HG02870 (cell line): ENCODE data around the gene RNF144A.
"Not testable (repeated sequence)": the region's sequence is repeated elsewhere in the genome, so short reads cannot be mapped to it uniquely, and the experiment has no call there.

Source experiments
- ATAC-seq: cut with Tn5 transposase; IDR thresholded peaks from one replicate; pipeline ENCODE4 v1.9.1; 2021; ENCODE audit warnings: mild to moderate bottlenecking, moderate library complexity; ENCODE audit not compliant: unreplicated experiment

RNF144A gene

GRCh38 chr2:6917071-6917760 is at the start of gene RNF144A:
Gene RNF144A, plus strand, starts transcription at chr2:6917412. Its CDS starts 79,515 bp downstream, at chr2:6996927.
- peak; percentile 82 for ATAC-seq

- no peak for ATAC-seq
Measured at GRCh38 chr2:6872394-6872793, 44.8 kb upstream of the RNF144A start.

GRCh38 chr2:6874032-6874431 is 43.2 kb upstream of the RNF144A start:
- ATAC-seq = no peak

GRCh38 chr2:6876309-6876708 is 40.9 kb upstream of the RNF144A start:
- no peak for ATAC-seq

- ATAC-seq = peak; percentile 64
Measured at GRCh38 chr2:6877402-6878304, 39.6 kb upstream of the RNF144A start, which contains the start of gene RSAD2. Gene RSAD2, plus strand, starts transcription at chr2:6877777. Its CDS starts 24 bp downstream, at chr2:6877801.

GRCh38 chr2:6878549-6878948 is 38.7 kb upstream of the RNF144A start:
- no peak for ATAC-seq

GRCh38 chr2:6879011-6879410 is 38.2 kb upstream of the RNF144A start:
- no peak for ATAC-seq

GRCh38 chr2:6880200-6880733 is 36.9 kb upstream of the RNF144A start:
- no peak for ATAC-seq

- ATAC-seq = no peak
Measured at GRCh38 chr2:6881046-6881445, 36.2 kb upstream of the RNF144A start.

GRCh38 chr2:6881516-6881915 is 35.7 kb upstream of the RNF144A start:
- ATAC-seq = no peak

- ATAC-seq = no peak
Measured at GRCh38 chr2:6883448-6884122, 33.6 kb upstream of the RNF144A start.

- no peak for ATAC-seq
Measured at GRCh38 chr2:6885551-6885950, 31.7 kb upstream of the RNF144A start.

GRCh38 chr2:6885968-6886367 is 31.2 kb upstream of the RNF144A start:
- no peak for ATAC-seq

GRCh38 chr2:6887751-6888192 is 29.4 kb upstream of the RNF144A start:
- no peak for ATAC-seq

- ATAC-seq = no peak
Measured at GRCh38 chr2:6888724-6889123, 28.5 kb upstream of the RNF144A start.

- no peak for ATAC-seq
Measured at GRCh38 chr2:6893876-6894482, 23.2 kb upstream of the RNF144A start.

GRCh38 chr2:6896930-6897759 is 20.1 kb upstream of the RNF144A start:
- ATAC-seq = peak; percentile 54

- ATAC-seq = not testable (repeated sequence)
Measured at GRCh38 chr2:6902581-6902980, 14.6 kb upstream of the RNF144A start.

GRCh38 chr2:6905668-6906067 is 11.5 kb upstream of the RNF144A start:
- ATAC-seq = no peak
